Stimulated activated CD4-positive, alpha-beta T cell treated with anti-CD3 and anti-CD28 coated beads, Interleukin-15, amount 100 ng/mL, for 1 hour (primary cell): ENCODE measurements around the gene TRPC6.

Source experiments
- DNase-seq, 2 donors: peaks; one replicate each; pipeline ENCODE4 v3.0.0-alpha.2; 2020; ENCODE audit warnings: low read depth in 1 of 2, low spot score in 1 of 2

TRPC6 gene

GRCh38 chr11:101583251-101584128 is at the start of gene TRPC6:
Gene TRPC6 (minus strand): TSS chr11:101584007. CDS start chr11:101583503, 504 bp downstream.
- no peak for DNase-seq

DNA sequence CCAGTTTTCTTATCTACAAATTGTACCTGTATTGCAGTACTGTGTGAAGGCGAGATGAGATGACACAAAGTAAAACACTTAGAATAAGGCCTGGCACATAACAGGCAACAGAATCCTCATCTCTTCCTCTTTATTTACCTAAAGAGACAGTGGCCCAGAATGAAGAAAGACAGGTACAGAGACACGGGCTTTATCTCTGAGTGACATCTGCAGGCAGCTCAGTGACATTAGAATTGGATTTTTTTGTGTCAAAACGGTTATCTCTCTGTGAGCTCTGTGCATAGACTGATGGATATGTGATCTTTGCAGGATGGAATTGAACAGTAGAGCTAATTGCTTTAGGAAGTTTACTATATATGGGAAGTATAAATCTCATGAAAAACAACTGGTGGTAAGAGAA is 36.2 kb upstream of the TRPC6 start:
- DNase-seq = no peak

DNA sequence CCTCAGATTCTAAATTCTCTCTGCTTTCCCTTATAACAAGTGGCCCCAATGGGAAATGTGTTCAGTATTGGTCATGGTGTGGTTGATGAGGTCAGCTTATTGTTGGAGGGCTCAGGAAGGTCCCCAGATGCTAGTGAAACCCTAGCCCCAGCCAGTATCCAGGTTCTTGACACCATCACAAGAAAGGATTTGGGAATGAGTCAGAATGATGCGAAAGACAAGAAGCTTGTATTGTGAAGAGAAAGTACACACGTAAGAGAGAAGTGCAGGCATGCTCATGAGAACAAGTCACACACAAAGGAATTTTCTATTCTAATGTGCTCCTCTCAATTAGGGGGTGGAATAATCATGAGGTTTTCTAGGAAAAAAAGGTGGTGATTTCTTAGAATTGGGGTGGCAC is 34.9 kb upstream of the TRPC6 start:
- DNase-seq = no peak

- no peak for DNase-seq
Measured at GRCh38 chr11:101617735-101618332, 34.0 kb upstream of the TRPC6 start.

- DNase-seq = no peak
Measured at GRCh38 chr11:101612481-101612880, 28.7 kb upstream of the TRPC6 start.

- DNase-seq = no peak
Measured at GRCh38 chr11:101600924-101601323, 17.1 kb upstream of the TRPC6 start.

GRCh38 chr11:101586965-101587364 is 3.2 kb upstream of the TRPC6 start:
- DNase-seq = no peak

DNA sequence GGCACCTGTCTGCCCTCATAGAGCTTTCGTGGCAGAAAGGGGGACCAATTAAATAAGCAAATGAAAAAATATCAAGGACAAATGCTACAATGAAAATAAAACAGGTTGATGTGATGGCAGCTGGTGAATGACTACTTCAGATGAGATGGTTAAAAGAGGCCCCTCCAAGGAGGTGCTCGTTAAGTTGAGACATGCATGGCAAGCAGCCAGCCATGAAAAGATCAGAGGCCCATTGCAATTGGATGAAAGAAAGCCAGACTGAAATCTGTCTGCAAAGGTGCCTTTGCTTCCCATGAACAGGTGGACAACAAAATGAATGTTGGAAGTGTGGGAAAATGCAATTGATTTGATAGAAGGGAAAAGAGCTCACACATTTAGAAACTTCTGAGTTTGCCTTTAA is 848 bp upstream of the TRPC6 start:
- no peak for DNase-seq

DNA sequence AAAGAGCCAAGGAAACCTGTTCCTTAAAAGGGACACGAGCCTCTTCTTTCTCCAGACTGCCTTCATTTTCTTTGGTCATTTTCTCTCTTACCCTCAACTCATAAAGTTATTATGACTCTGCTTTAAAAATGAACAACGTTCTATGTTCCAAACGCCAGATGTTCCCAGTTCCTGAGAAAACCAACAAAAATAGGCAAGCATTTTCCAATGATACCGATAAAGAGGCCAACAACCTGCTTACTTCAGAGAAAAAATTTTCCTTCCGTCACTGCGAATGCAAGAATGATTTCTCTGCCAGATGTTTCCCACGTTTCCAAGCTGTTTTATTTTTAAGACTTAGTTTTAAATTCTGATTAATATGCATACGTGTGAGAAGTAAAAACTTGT is 315 bp upstream of the TRPC6 start:
- DNase-seq = no peak

DNA sequence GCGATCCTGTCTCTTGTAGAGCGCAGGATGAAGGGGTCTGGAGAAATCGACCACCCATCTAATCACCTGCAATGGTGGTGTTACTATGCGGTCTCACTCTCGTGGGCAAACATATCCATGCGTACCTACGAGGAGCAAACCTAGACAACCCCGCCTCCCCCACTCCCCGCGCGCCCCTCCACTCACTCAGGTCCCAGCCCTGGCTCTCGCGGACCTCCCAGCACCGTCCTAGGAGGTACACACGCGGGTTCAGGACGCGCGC is 887 bp downstream of the TRPC6 start:
- DNase-seq = no peak

- DNase-seq = no peak
Measured at GRCh38 chr11:101582236-101582988, 1.4 kb downstream of the TRPC6 start.

DNA sequence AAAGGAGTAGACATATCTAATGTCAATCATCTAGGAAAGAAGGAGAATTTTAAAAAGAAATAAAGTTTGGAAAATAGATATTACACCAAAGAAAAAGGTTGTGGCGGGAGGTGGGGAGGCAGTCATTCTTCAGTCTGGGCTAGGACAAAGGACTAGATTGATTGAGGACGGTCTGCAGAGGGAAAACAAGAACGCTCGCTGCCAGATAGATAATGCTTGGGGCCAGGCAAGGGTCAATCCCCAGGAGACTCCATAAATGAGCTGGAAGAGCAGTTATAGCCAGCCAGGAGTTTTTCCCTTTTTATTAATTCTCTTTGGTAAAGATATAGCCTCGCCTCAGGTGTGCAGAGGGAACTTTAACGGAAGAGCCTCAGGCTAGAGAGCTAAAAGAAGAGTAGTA is 6.3 kb downstream of the TRPC6 start:
- DNase-seq = no peak

DNA sequence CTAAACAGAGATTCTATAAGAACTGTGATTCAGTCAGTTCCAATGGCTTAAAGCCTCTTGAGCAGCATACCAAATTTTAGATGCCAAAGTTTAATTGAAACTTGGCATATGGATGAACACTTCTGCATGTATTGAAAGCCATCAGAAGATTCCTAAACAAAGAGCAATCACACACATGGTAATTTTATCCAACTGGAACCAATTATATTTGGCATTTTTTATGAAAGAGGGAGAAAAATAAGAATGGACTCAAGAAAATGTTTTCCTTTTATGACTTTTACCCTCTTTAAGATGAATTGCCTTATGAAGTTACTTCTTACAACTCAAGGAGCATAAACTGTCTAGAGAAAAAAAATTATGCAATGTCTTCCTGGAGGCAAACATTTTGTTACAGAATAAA is 7.4 kb downstream of the TRPC6 start:
- DNase-seq = no peak

- no peak for DNase-seq
Measured at GRCh38 chr11:101574886-101575285, 8.9 kb downstream of the TRPC6 start.

DNA sequence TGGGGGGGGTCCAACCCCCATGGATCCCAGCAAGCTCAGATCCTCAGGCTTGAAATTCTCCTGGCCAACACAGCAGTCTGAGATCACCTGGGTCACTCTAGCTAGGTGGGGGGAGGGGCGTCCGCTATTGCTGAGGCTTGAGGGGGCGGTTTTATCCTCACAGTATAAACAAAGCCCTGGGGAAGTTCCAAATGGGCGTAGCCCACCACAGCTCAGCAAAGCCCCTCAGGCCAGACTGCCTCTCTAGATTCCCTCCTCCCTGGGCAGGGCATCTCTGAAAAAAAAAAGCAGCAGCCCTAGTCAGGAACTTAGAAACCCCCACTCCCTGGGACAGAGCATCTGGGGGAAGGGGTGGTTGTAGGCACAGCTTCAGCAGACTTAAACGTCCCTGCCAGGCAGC is 16.7 kb downstream of the TRPC6 start:
- DNase-seq = no peak

GRCh38 chr11:101566626-101567025 is 17.2 kb downstream of the TRPC6 start:
- no peak for DNase-seq

- no peak for DNase-seq
Measured at GRCh38 chr11:101563166-101563565, 20.6 kb downstream of the TRPC6 start.

DNA sequence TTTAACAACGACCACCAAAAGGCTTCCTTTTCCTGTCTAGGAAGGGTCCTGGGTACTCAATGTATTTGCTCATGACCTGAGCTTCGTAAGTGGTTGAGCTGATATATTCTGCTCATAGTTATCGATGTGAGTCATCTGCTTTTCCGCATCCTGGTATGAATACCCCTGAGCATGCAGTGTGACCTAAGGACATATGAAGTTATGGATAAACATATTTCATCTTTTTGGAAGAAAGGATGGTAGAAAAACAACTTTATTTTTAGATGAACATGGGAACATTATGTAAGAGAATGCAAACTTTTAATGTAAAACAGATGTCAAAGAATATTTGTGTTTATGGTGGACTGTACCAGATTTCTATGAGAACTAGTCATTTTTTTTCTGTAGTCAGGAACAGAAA is 28.4 kb downstream of the TRPC6 start:
- DNase-seq = no peak

GRCh38 chr11:101553891-101554292 is 29.9 kb downstream of the TRPC6 start:
- DNase-seq = no peak

GRCh38 chr11:101552888-101553287 is 30.9 kb downstream of the TRPC6 start:
- DNase-seq = no peak

DNA sequence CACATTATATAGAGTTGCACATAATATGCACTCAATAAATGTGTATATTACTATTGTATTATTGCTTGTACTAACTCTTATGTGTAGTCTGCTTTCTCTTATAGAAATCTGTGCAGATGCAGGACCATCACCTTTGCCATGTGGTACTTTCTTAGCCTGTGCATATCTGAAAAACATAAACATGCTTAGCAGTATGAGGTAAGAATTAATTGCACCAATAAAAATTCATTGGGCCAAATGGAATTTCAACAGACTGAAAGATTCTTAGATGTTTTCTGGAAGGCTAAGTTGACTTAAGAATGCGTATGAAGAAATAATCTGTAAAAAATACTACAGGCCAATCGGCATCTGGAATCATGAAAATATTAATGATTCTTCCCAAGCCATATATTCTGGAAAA is 55.3 kb downstream of the TRPC6 start:
- DNase-seq = no peak

DNA sequence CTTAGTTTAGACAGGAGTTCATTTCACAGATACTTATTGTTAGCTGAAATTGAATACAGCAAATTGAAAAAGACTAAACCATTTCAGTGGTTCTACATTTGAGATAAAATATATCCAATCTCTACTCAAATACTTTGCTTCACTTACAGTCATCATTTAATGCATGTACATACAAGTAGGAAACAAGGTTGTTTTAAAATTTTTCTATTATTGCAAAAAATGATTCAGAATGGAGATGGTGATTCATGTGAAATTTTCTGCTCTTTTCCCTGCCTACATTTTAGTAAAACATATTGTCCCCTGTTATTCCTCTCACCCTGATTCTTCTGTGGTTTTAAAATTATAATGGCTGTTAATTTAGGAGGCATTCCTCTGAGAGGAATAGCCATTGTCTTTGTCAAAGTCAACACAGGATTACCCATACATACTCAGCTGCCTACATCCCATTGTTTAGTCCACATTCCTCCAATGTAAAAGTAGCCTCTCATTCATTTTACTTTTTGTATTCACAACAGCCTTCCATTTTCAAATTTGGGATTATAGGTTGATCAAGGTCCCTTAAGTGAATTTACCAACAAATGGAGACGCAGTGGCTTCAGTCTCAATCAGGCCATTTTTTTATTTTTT is 60.1 kb downstream of the TRPC6 start:
- DNase-seq = no peak
